Activated CD8-positive, alpha-beta memory T cell treated with anti-CD3 and anti-CD28 coated beads, Interleukin-2, amount 50 U/mL, for 24 hours (primary cell): ENCODE data around the gene ARHGEF33.
"Not testable (repeated sequence)": the region's sequence is repeated elsewhere in the genome, so short reads cannot be mapped to it uniquely, and the experiment has no call there.

Experiments used
- DNase-seq: peaks from one replicate; pipeline ENCODE4 v3.0.0-alpha.2; 2020; ENCODE audit errors: extremely low read depth

The ARHGEF33 gene

GRCh38 chr2:38909872-38910271 lies 20.2 kb downstream of the ARHGEF33 start:
- no peak for DNase-seq

- no peak for DNase-seq
These were observed 21.5 kb downstream of the ARHGEF33 start for GRCh38 chr2:38911191-38911590.

GRCh38 chr2:38912619-38913018 lies 22.9 kb downstream of the ARHGEF33 start:
- DNase-seq = no peak

- no peak for DNase-seq
These were observed 32.7 kb downstream of the ARHGEF33 start for GRCh38 chr2:38922389-38922788.

GRCh38 chr2:38922902-38923301 lies 33.2 kb downstream of the ARHGEF33 start:
- no peak for DNase-seq

GRCh38 chr2:38925982-38926381 lies 36.3 kb downstream of the ARHGEF33 start:
- DNase-seq = no peak

- no peak for DNase-seq
These were observed 40.9 kb downstream of the ARHGEF33 start for GRCh38 chr2:38930600-38930999.

GRCh38 chr2:38932586-38932985 lies 42.9 kb downstream of the ARHGEF33 start:
- DNase-seq = no peak

- DNase-seq = no peak
These were observed 44.0 kb downstream of the ARHGEF33 start for GRCh38 chr2:38933653-38934052.

- DNase-seq = no peak
These were observed 45.1 kb downstream of the ARHGEF33 start for GRCh38 chr2:38934742-38935141.

- DNase-seq = no peak
These were observed 46.0 kb downstream of the ARHGEF33 start for GRCh38 chr2:38935568-38936172.

- DNase-seq = not testable (repeated sequence)
These were observed 46.8 kb downstream of the ARHGEF33 start for GRCh38 chr2:38936516-38936915.

GRCh38 chr2:38937548-38937947 lies 47.9 kb downstream of the ARHGEF33 start:
- DNase-seq = no peak

- DNase-seq = no peak
These were observed 51.1 kb downstream of the ARHGEF33 start for GRCh38 chr2:38940746-38941145.

- no peak for DNase-seq
These were observed 54.1 kb downstream of the ARHGEF33 start for GRCh38 chr2:38943784-38944183.

GRCh38 chr2:38945372-38945771 lies 55.7 kb downstream of the ARHGEF33 start:
- DNase-seq = no peak

GRCh38 chr2:38945911-38946310 lies 56.2 kb downstream of the ARHGEF33 start:
- no peak for DNase-seq

GRCh38 chr2:38947241-38948239 lies 57.9 kb downstream of the ARHGEF33 start:
- peak; percentile 8 for DNase-seq

- DNase-seq = no peak
These were observed 58.8 kb downstream of the ARHGEF33 start for GRCh38 chr2:38948387-38948882.

GRCh38 chr2:38948995-38949394 lies 59.3 kb downstream of the ARHGEF33 start:
- DNase-seq = no peak

- DNase-seq = no peak
These were observed 62.1 kb downstream of the ARHGEF33 start for GRCh38 chr2:38951766-38952165.

GRCh38 chr2:38957972-38958371 lies 68.3 kb downstream of the ARHGEF33 start:
- DNase-seq = no peak

GRCh38 chr2:38959466-38959865 lies 69.8 kb downstream of the ARHGEF33 start:
- DNase-seq = no peak
